Measurements from ENCODE around the gene NFATC1.
"Not testable (repeated sequence)": the region's sequence is repeated elsewhere in the genome, so short reads cannot be mapped to it uniquely, and the experiment has no call there.

Gene NFATC1

GRCh38 chr18:79498662-79499061 is 102.9 kb downstream of the NFATC1 start:
- Mint-ChIP-seq H3K9me3 (peaks cover 33% of the 10 kb centered on the region), H3K4me1 (ENCODE audit: low read depth) (peaks cover 52% of the 10 kb centered on the region), H3K27ac (no peak overlapping the region), H3K27me3 (no peaks in the 10 kb centered on the region), H3K4me3 (no peak overlapping the region), H3K36me3 (ENCODE audit: low read depth) (peaks cover 64% of the 10 kb centered on the region)

- H3K9me3 Mint-ChIP-seq, result peaks cover 33% of the 10 kb centered on the region
- peaks cover 62% of the 10 kb centered on the region for H3K36me3 Mint-ChIP-seq (ENCODE audit: low read depth)
- H3K27me3 Mint-ChIP-seq, result no peaks in the 10 kb centered on the region
- no peak overlapping the region for H3K27ac Mint-ChIP-seq
- no peak overlapping the region for H3K4me3 Mint-ChIP-seq
- H3K4me1 Mint-ChIP-seq (ENCODE audit: low read depth), result peaks cover 63% of the 10 kb centered on the region
Observed at GRCh38 chr18:79501006-79501405, 105.3 kb downstream of the NFATC1 start.

- peaks cover 63% of the 10 kb centered on the region for H3K4me1 Mint-ChIP-seq (ENCODE audit: low read depth)
- peaks cover 50% of the 10 kb centered on the region for H3K36me3 Mint-ChIP-seq (ENCODE audit: low read depth)
- no peaks in the 10 kb centered on the region for H3K27me3 Mint-ChIP-seq
- peaks cover 21% of the 10 kb centered on the region for H3K9me3 Mint-ChIP-seq
- H3K27ac Mint-ChIP-seq, result peak overlapping the region; percentile 26
- no peak overlapping the region for H3K4me3 Mint-ChIP-seq
Observed at GRCh38 chr18:79502782-79503181, 107.1 kb downstream of the NFATC1 start.

GRCh38 chr18:79503406-79503805 is 107.7 kb downstream of the NFATC1 start:
- peaks cover 47% of the 10 kb centered on the region for H3K36me3 Mint-ChIP-seq (ENCODE audit: low read depth)
- H3K27ac Mint-ChIP-seq, result peak overlapping the region; percentile 91
- H3K4me1 Mint-ChIP-seq (ENCODE audit: low read depth), result peaks cover 63% of the 10 kb centered on the region
- peaks cover 15% of the 10 kb centered on the region for H3K9me3 Mint-ChIP-seq
- H3K4me3 Mint-ChIP-seq, result no peak overlapping the region
- H3K27me3 Mint-ChIP-seq, result no peaks in the 10 kb centered on the region

- H3K27ac Mint-ChIP-seq, result peak overlapping the region; percentile 91
- no peak overlapping the region for H3K4me3 Mint-ChIP-seq
- H3K4me1 Mint-ChIP-seq (ENCODE audit: low read depth), result peaks cover 69% of the 10 kb centered on the region
- peaks cover 8% of the 10 kb centered on the region for H3K9me3 Mint-ChIP-seq
- H3K27me3 Mint-ChIP-seq, result no peaks in the 10 kb centered on the region
- H3K36me3 Mint-ChIP-seq (ENCODE audit: low read depth), result peaks cover 41% of the 10 kb centered on the region
Observed at GRCh38 chr18:79504034-79504433, 108.3 kb downstream of the NFATC1 start.

- H3K4me1 Mint-ChIP-seq (ENCODE audit: low read depth), result peaks cover 71% of the 10 kb centered on the region
- peak overlapping the region; percentile 91 for H3K27ac Mint-ChIP-seq
- H3K9me3 Mint-ChIP-seq, H3K4me3 Mint-ChIP-seq, H3K27me3 Mint-ChIP-seq: not testable (repeated sequence)
- H3K36me3 Mint-ChIP-seq (ENCODE audit: low read depth), result peaks cover 37% of the 10 kb centered on the region
Observed at GRCh38 chr18:79504495-79504894, 108.8 kb downstream of the NFATC1 start.

- H3K27ac Mint-ChIP-seq, result peak overlapping the region; percentile 84
- peaks cover 37% of the 10 kb centered on the region for H3K36me3 Mint-ChIP-seq (ENCODE audit: low read depth)
- peaks cover 77% of the 10 kb centered on the region for H3K4me1 Mint-ChIP-seq (ENCODE audit: low read depth)
- H3K27me3 Mint-ChIP-seq, H3K4me3 Mint-ChIP-seq, H3K9me3 Mint-ChIP-seq: not testable (repeated sequence)
Observed at GRCh38 chr18:79505465-79505864, 109.7 kb downstream of the NFATC1 start.

- Mint-ChIP-seq H3K9me3 (no peaks in the 10 kb centered on the region), H3K4me3 (peak overlapping the region; percentile 75), H3K4me1 (ENCODE audit: low read depth) (peaks cover 77% of the 10 kb centered on the region), H3K36me3 (ENCODE audit: low read depth) (peaks cover 28% of the 10 kb centered on the region), H3K27me3 (no peaks in the 10 kb centered on the region), H3K27ac (peak overlapping the region; percentile 84)
Observed at GRCh38 chr18:79506191-79507075, 110.7 kb downstream of the NFATC1 start.

GRCh38 chr18:79507076-79507545 is 111.4 kb downstream of the NFATC1 start:
- H3K36me3 Mint-ChIP-seq (ENCODE audit: low read depth), result peaks cover 28% of the 10 kb centered on the region
- H3K4me3 Mint-ChIP-seq, result peak overlapping the region; percentile 75

GRCh38 chr18:79507546-79508480 is 112.1 kb downstream of the NFATC1 start:
- Mint-ChIP-seq H3K36me3 (ENCODE audit: low read depth) (peaks cover 29% of the 10 kb centered on the region), H3K4me3 (peak overlapping the region; percentile 75), H3K9me3 (no peaks in the 10 kb centered on the region), H3K27me3 (no peaks in the 10 kb centered on the region), H3K27ac (peak overlapping the region; percentile 84), H3K4me1 (ENCODE audit: low read depth) (peaks cover 65% of the 10 kb centered on the region)

More at GRCh38 chr18:79507076-79507545, 111.4 kb downstream of the NFATC1 start:
- H3K9me3 Mint-ChIP-seq, result no peaks in the 10 kb centered on the region
- H3K4me1 Mint-ChIP-seq (ENCODE audit: low read depth), result peaks cover 72% of the 10 kb centered on the region
- H3K27me3 Mint-ChIP-seq, result no peaks in the 10 kb centered on the region
- H3K27ac Mint-ChIP-seq, result peak overlapping the region; percentile 84

- Mint-ChIP-seq H3K36me3 (ENCODE audit: low read depth) (peaks cover 36% of the 10 kb centered on the region), H3K27me3 (no peaks in the 10 kb centered on the region), H3K27ac (peak overlapping the region; percentile 84), H3K9me3 (no peaks in the 10 kb centered on the region), H3K4me3 (peak overlapping the region; percentile 75), H3K4me1 (ENCODE audit: low read depth) (peaks cover 61% of the 10 kb centered on the region)
Observed at GRCh38 chr18:79508565-79509535, 113.1 kb downstream of the NFATC1 start.

- H3K4me3 Mint-ChIP-seq, result no peak overlapping the region
- H3K27me3 Mint-ChIP-seq, result no peaks in the 10 kb centered on the region
Observed at GRCh38 chr18:79509536-79509930, 113.8 kb downstream of the NFATC1 start.

GRCh38 chr18:79510046-79510685 is 114.4 kb downstream of the NFATC1 start:
- Mint-ChIP-seq H3K27me3 (no peaks in the 10 kb centered on the region), H3K4me3 (peak overlapping the region; percentile 28), H3K36me3 (ENCODE audit: low read depth) (peaks cover 31% of the 10 kb centered on the region), H3K9me3 (no peaks in the 10 kb centered on the region), H3K4me1 (ENCODE audit: low read depth) (peaks cover 52% of the 10 kb centered on the region), H3K27ac (no peak overlapping the region)

More at GRCh38 chr18:79509536-79509930, 113.8 kb downstream of the NFATC1 start:
- Mint-ChIP-seq H3K4me1 (ENCODE audit: low read depth) (peaks cover 54% of the 10 kb centered on the region), H3K9me3 (no peaks in the 10 kb centered on the region), H3K36me3 (ENCODE audit: low read depth) (peaks cover 31% of the 10 kb centered on the region), H3K27ac (no peak overlapping the region)
